ENCODE results near the gene COL4A3.

The COL4A3 gene

GRCh38 chr2:227267410-227268115, 103.1 kb downstream of the COL4A3 start:
- DNase-seq: no peak

DNA sequence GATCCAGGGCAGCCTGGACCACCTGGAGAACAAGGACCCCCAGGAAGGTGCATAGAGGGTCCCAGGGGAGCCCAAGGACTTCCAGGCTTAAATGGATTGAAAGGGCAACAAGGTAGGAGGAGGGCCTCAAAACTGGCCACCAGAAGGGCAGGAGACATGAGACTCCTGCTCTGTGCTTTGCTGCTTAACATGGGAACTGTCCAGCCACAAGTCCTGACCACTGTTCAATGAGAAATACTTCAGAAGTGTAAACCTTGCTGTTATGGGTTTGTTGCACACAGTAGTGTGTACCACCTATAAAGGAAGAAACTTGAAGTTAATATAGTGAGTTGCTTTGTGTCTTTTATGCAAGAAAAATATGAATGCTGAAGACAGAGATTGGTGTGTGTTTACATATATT, 116.5 kb downstream of the COL4A3 start:
- H3K9me3 ChIP-seq (ENCODE audit: severe bottlenecking): no peaks in the 10 kb centered on the region
- no peak overlapping the region for H3K4me3 ChIP-seq (ENCODE audit: low read depth, low read length)
- no peaks in the 10 kb centered on the region for H3K27me3 ChIP-seq (ENCODE audit: insufficient read depth, low read depth, severe bottlenecking)
- no peak for DNase-seq
- TF ChIP-seq, protein P1, sequence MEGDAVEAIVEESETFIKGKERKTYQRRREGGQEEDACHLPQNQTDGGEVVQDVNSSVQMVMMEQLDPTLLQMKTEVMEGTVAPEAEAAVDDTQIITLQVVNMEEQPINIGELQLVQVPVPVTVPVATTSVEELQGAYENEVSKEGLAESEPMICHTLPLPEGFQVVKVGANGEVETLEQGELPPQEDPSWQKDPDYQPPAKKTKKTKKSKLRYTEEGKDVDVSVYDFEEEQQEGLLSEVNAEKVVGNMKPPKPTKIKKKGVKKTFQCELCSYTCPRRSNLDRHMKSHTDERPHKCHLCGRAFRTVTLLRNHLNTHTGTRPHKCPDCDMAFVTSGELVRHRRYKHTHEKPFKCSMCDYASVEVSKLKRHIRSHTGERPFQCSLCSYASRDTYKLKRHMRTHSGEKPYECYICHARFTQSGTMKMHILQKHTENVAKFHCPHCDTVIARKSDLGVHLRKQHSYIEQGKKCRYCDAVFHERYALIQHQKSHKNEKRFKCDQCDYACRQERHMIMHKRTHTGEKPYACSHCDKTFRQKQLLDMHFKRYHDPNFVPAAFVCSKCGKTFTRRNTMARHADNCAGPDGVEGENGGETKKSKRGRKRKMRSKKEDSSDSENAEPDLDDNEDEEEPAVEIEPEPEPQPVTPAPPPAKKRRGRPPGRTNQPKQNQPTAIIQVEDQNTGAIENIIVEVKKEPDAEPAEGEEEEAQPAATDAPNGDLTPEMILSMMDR (IDR thresholded peaks at IDR 0.05; ENCODE audit: low read depth, low read length): no peak
- H3K27ac ChIP-seq: no peak overlapping the region
- H3K36me3 ChIP-seq: no peaks in the 10 kb centered on the region

More at GRCh38 chr2:227267410-227268115, 103.1 kb downstream of the COL4A3 start:
- Histone ChIP-seq H3K9me3 (ENCODE audit: severe bottlenecking) (no peaks in the 10 kb centered on the region), H3K4me3 (ENCODE audit: low read depth, low read length) (no peak overlapping the region), H3K27me3 (ENCODE audit: insufficient read depth, low read depth, severe bottlenecking) (no peaks in the 10 kb centered on the region), H3K27ac (no peak overlapping the region), H3K36me3 (no peaks in the 10 kb centered on the region)
- TF ChIP-seq, protein P1 (IDR thresholded peaks at IDR 0.05; ENCODE audit: low read depth, low read length): no peak

DNA sequence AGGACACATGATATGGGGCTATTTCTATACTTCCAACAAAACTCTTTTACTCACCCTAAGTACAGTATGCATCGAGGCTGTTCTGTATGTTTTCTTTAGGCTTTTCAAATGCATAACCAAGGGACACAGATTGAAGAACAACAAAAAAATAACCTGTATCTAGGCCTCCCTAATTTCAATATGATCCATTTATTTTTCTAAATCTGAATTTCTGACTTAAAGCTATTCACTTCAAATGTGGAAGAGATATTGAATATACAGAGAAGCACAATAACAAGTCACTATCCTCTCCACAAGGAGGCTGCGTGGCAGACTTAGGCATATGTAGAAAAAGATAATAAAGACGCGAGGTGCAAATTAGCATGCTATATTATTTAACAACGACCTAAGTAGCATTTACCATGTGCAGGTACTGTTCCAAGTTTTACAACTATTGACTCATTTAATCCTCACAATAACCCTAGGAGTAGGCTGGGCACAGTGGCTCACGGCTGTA, 121.4 kb downstream of the COL4A3 start:
- TF ChIP-seq, protein P1 (IDR thresholded peaks at IDR 0.05; ENCODE audit: low read depth, low read length): no peak
- Histone ChIP-seq H3K9me3 (ENCODE audit: severe bottlenecking) (no peaks in the 10 kb centered on the region), H3K27ac (no peak overlapping the region), H3K36me3 (no peaks in the 10 kb centered on the region), H3K4me3 (ENCODE audit: low read depth, low read length) (no peak overlapping the region), H3K27me3 (ENCODE audit: insufficient read depth, low read depth, severe bottlenecking) (no peaks in the 10 kb centered on the region)
- DNase-seq: no peak

- H3K4me3 ChIP-seq (ENCODE audit: low read depth, low read length): no peak overlapping the region
- no peak overlapping the region for H3K27ac ChIP-seq
- no peaks in the 10 kb centered on the region for H3K9me3 ChIP-seq (ENCODE audit: severe bottlenecking)
- H3K36me3 ChIP-seq: no peaks in the 10 kb centered on the region
- TF ChIP-seq, protein P1 (IDR thresholded peaks at IDR 0.05; ENCODE audit: low read depth, low read length): no peak
- H3K27me3 ChIP-seq (ENCODE audit: insufficient read depth, low read depth, severe bottlenecking): no peaks in the 10 kb centered on the region
- DNase-seq: no peak
These were observed 123.3 kb downstream of the COL4A3 start for GRCh38 chr2:227287771-227288170.

GRCh38 chr2:227292314-227292713, 127.9 kb downstream of the COL4A3 start:
- H3K27ac ChIP-seq: no peak overlapping the region
- H3K36me3 ChIP-seq: no peaks in the 10 kb centered on the region
- H3K9me3 ChIP-seq (ENCODE audit: severe bottlenecking): no peaks in the 10 kb centered on the region
- no peaks in the 10 kb centered on the region for H3K27me3 ChIP-seq (ENCODE audit: insufficient read depth, low read depth, severe bottlenecking)
- H3K4me3 ChIP-seq (ENCODE audit: low read depth, low read length): no peak overlapping the region
- DNase-seq: no peak
- TF ChIP-seq, protein P1 (IDR thresholded peaks at IDR 0.05; ENCODE audit: low read depth, low read length): no peak

- H3K36me3 ChIP-seq: no peaks in the 10 kb centered on the region
- H3K4me3 ChIP-seq (ENCODE audit: low read depth, low read length): no peak overlapping the region
- H3K27ac ChIP-seq: no peak overlapping the region
- H3K27me3 ChIP-seq (ENCODE audit: insufficient read depth, low read depth, severe bottlenecking): no peaks in the 10 kb centered on the region
- TF ChIP-seq, protein P1 (IDR thresholded peaks at IDR 0.05; ENCODE audit: low read depth, low read length): no peak
- no peak for DNase-seq
- H3K9me3 ChIP-seq (ENCODE audit: severe bottlenecking): no peaks in the 10 kb centered on the region
These were observed 129.1 kb downstream of the COL4A3 start for GRCh38 chr2:227293531-227293930.

Measured in WERI-Rb-1 (cell line).